ENCODE measurements around the gene PCYT2.

The PCYT2 gene

GRCh38 chr17:81869221-81870130 is 41.7 kb downstream of the PCYT2 start:
- DNase-seq = no peak

DNA sequence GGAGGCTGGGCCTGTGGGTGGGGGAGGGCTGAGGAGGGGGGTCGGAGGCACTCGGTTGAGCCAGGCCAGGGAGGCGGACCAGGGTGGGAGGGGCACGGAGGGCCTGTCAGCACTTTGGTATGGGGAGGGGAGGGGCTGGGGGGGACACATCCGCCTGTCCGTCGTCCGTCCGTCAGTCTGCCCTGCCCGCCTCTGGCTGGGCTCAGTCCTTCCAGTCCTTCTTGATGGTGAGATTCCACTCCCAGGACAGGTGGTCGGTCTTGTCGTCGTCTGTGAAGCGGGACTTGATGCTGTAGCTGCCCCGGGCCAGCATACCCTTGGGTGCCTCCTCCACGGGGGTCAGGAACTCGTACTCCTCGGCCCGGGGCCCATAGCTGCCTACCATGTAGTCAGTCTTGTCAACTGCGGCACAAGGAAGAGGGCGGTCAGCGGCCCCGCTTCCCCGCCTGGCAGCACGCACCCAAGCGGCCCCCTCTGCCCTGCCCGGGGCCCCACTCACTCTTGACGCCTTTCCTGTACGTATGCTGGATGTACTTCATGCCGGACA is 42.5 kb downstream of the PCYT2 start:
- no peak for DNase-seq

- DNase-seq = no peak
These were observed 43.1 kb downstream of the PCYT2 start for GRCh38 chr17:81867991-81868673.

DNA sequence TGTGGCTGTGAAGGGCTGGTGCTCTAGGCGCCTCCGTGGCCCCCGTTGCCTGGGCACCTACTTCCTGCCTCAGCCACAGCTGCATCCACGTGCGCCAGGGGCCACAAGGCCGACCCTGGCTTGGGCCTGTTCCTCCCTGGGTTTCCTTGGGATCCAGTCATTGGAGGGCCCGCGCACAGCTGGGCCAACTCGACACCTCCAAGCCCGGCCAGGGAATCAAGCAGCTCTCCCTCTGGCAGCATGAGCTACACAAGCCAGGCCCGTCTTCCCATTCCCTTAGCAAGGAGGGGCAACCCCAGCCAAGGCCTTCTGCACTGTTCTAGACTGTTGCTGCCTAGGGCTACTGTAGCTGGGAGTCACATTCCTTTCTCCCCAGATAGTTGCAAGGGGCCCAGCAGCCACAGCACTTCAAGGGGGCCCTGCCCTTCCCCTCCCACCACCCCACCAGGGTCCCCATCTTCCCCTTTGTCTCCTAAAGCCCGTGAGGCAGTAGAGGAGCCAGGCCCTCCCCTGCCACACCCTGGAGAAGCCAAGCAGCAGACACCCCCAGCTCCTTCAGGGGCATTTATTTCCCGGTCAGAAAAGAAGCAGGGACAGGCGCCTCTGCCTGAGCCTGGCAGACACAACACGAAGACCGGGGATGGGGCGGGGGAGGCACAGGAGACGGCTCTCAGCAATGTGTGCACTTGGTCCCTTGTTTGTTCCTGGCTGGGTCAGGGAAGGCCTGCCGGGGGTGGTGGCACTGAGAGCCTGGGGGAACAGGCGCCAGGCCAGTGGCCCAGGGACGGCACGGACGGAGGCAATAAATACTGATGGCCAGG is 43.8 kb downstream of the PCYT2 start:
- DNase-seq = no peak

DNA sequence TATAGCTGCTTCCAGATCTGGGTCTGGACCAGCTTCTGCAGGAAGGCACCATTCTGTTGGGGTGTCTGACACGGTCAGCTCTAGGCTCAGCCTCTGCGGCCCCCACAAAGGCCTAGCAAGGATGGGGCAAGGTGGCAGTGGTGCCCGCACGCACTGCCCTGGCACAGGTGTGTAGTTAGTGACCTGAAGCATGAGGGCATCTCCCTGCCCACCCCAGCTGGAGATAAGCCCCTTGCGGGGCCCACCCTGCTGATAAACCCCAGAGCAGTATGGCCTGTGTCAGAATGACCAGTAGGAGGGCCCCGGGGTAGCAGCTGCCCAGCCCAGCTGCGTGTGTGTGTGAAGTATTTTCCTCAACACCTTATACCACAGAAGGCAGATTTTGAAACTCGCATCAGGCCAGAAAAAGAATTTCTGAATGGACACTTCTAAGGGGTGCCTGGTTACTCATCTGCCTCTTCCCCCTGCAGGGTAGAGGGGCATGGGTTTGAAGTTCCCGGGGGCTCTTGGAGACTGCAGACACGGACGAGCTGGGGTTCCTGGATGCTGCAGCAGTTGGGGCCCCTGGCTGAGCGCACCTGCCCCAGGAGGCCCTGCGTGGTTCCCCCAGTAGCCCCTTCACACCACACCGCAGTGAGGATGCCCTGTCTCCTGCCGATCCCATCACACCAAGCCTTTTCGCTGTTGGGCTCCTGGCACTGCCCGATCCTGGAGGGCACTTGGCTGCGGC is 44.6 kb downstream of the PCYT2 start:
- no peak for DNase-seq

DNA sequence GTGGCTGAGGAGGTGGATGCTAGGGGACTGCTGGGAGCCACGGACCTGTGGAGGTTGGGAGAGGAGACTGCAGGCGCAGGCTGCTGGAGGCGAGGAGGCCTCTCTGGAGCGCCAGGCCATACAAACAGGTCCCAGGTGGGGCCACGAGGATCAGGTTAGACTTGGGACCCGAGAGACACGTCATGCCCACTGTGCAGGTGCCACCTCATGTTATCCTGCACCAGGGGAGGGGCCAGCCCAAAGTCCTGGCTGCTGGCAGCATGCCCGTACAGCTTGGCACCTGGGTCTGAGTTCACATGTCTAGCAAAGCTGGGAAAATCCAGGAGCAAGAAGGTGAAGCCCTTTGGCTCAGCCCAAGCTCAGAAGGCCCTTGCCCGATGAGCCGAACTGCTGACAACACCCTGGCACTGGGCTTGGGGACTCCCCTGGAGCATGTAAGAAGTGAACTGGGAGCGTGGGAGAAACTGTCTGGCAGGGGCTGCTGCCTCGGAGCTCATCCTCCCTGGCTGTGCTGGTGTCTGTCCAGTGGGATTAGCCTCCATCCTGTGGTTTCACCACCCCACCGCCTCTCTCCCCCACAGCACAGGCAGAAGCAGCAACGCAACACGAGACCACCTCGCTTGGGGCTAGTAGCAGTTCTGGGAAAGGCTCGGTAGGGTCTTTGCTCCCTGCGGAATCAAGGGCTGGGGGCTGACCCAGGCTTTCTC is 45.3 kb downstream of the PCYT2 start:
- DNase-seq = no peak

- DNase-seq = no peak
These were observed 45.9 kb downstream of the PCYT2 start for GRCh38 chr17:81865358-81865732.

DNA sequence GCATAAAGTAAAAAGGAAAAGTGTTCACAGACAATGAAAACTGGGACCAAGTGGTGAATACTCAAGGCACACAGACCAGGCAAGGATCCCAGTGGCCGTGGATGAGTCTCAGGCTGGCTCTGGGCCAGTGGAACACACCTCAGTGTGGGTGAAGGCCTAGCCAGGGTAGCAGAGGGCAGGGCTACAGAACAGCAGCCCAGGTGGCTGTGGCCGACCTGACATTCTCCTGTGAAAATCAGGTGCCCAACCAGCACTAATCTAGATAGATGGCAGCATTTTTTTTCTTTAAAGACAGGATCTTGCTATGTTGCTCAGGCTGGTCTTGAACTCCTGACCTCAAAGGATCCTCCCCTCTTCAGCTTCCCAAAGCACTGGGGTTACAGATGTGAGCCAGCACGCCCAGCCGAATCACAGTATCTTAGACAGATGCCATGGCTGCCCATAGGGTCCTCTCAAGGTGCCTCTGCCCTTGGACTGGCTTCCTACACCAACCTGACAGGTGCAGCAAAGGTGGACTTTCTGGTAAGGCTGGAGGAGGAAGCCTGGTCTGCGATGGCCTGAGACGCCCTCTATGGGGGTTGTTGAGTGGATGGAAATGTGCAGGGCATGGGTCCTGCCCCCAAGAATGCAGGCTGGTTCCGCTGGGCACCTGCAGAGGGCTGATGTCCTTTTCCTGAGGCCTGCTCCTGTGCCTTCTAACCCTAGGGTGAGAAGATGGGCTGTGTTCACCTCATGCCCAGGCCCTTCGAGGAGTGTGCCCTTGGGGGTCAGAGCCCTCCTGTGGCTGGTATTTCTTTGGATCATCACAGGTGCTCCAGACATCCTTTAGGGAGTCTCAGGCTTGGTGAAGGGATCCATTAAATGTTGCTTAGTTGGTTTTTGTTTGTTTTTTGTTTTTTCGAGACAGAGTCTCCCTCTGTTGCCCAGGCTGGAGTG is 47.1 kb downstream of the PCYT2 start:
- DNase-seq = no peak

DNA sequence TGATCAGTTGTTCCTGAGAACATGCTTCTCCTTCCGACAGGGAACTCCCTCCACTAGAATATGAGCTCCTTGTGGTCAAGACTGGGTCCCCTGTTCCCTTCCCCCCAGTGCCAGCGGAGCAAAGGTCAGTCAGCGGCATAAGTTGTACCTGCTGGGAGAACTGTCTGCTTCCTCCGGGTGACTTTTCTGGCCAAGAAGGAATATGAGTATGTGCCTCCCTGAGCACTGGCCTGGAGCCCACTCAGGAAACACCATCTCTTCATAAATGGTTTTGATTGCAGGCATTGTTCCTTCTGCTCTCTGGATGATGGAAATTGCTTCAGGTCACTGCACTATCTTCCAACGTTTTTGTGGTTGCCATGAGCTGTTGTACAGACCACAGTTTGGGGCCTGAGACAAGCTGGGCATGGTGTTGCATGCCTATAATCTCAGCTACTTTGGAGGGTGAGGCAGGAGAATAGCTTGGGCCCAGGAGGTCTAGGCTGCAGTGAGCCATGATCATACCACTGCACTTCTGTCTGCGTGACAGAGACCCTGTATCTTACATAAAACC is 48.0 kb downstream of the PCYT2 start:
- no peak for DNase-seq

DNA sequence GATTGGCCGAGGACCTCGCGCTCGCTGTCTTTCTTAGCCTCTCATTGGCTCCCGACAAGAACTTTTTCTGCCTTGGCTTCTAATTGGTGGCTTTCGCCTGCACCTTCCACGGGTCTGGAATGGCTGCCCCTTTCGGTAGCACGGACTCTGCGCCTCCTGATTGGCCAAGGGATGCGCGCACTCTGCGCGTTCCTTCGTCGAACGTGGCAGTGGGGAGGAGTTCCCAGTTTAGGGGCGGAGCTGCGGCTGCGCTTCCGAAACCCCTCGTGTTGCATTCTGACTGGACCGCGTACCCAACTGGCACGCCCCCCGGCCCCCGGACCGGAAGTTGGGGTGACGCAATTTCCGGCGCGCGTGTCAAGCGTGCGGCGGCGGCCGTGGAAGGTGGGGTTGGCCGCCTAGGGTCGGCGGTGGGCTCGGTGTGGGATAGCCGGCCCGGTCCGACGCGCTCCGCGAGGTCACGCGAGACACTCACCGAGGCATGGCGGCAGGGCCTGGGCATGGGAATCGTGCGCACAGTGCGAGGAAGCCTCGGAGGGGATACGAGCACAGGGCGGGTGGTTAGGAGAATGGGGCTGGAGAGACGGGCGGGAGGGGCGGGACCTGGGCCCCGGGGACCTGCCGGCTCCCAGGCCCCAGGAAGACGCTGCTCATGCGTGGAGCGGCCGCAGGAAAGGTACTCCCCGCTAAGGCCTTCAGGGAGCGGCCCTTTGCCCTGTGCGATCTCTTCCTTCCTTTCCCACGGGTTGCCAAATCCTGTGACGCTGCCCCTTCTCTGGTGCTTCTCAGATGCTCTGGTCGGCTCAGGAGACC is 50.2 kb downstream of the PCYT2 start:
- peak; percentile 98 for DNase-seq

GRCh38 chr17:81859906-81860755 is 51.1 kb downstream of the PCYT2 start, which contains the start of gene P4HB:
Gene P4HB, minus strand, starts transcription at chr17:81860535. Its CDS starts 64 bp downstream, at chr17:81860471.
- DNase-seq = no peak

DNA sequence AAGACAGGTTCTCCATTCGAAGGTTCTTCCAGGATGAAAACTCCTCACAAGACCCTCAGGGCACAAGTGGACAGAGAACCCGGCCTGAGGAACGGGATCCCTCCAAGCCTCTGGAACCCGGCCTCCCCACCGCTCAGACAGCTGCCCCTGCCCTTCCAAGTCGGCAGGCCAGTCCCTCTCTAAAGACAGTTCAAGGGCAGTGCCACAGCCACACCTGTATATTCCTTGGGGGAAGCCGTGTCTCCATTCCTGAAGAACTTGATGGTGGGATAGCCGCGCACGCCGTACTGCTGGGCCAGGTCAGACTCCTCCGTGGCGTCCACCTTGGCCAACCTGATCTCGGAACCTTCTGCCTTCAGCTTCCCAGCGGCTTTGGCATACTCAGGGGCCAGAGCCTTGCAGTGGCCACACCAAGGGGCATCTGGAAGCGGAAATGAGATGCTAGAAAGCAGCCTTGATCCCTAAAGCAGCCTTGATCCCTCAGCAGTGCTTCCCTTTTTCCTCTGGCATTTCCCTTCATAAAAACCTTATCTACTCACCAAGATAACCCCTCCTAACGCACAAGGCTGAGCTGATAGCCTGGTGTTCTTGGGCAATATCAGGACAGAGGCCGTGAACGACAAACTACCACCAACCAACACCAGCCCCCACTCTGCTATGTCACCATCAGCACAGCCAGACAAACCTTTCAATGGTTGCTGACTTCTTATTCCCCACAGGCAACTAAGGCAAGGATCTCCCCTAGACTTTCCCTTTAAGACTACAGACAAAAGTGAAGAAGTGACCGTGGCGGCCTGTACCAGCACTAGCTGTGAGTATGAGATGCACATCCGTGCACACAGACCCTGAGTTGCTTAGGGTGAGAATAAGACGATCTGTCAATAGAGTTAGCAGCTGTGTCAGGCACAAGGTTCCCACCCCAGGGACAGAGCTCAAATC is 52.0 kb downstream of the PCYT2 start:
- no peak for DNase-seq

GRCh38 chr17:81858170-81858966 is 52.8 kb downstream of the PCYT2 start:
- DNase-seq = no peak

DNA sequence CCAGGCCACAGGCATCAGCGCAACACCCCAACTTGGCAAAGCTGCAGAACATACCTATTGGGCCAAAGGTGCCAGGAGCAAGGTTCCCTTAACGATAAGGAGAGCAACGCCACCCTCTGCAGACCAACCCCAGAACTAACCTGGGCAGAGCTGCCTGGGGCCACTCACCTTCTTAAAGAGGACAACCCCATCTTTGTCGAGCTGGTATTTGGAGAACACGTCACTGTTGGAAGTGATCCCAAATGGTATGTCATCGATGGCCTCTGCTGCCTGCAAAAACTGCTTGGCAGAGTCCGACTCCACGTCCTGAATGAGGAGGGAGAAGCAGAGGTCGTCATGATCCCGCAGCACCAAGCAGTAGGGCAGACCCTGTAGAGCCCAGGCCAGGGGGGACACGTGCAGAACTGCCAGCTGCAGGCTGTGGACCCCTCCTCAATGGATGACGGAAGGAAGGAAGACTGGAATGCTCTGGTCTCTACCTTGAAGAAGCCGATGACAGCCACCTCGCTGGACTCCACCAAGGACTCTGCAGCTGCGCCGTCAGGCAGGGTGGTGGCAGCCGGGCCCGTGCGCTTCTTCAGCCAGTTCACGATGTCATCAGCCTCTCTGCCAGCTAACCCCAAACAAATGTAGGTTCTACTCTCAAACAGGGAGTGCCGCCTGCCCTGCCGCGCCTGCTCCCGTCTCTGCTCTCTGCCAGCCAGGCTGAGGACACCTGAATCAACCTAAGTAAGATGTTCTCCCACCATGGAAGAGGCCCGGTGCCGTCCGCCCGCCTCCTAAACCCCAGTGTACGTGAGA is 56.0 kb downstream of the PCYT2 start:
- DNase-seq = no peak

DNA sequence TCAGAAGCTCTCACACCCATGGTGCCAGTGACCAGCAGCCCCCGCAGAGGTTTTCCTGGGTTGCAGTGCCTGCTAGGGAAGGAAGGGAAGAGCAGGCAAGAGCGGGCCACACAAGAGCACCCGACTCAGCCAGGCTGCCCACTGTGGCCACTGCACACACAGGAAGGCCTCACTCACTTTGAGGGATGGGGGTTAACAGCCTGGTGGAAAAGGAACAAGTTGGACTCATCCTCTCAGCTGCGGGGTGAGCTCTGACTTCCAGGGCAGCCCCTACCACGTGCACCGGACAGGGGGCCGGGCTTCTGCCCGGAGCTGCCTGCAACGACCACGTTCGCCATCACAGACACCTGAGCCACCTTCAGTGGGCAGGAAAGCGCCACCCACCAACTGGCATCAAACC is 59.0 kb downstream of the PCYT2 start:
- no peak for DNase-seq

All from effector CD4-positive, alpha-beta T cell (primary cell).